Astrocyte (in vitro differentiated cells and primary cell): ENCODE data around the gene TRIAP1.

Experiments
- EZH2 ChIP-seq: IDR thresholded peaks from 2 replicates; pipeline ENCODE4 v1.6.1; 2012; ENCODE audit warnings: mild to moderate bottlenecking, low read length, inconsistent platforms; ENCODE audit not compliant: insufficient read depth
- TF ChIP-seq, protein P1 (sequence below): IDR thresholded peaks from 2 replicates; pipeline ENCODE4 v1.5.1; 2011; ENCODE audit warnings: low read depth, mild to moderate bottlenecking, inconsistent platforms, low read length, moderate library complexity; ENCODE audit not compliant: insufficient read depth

DNA sequence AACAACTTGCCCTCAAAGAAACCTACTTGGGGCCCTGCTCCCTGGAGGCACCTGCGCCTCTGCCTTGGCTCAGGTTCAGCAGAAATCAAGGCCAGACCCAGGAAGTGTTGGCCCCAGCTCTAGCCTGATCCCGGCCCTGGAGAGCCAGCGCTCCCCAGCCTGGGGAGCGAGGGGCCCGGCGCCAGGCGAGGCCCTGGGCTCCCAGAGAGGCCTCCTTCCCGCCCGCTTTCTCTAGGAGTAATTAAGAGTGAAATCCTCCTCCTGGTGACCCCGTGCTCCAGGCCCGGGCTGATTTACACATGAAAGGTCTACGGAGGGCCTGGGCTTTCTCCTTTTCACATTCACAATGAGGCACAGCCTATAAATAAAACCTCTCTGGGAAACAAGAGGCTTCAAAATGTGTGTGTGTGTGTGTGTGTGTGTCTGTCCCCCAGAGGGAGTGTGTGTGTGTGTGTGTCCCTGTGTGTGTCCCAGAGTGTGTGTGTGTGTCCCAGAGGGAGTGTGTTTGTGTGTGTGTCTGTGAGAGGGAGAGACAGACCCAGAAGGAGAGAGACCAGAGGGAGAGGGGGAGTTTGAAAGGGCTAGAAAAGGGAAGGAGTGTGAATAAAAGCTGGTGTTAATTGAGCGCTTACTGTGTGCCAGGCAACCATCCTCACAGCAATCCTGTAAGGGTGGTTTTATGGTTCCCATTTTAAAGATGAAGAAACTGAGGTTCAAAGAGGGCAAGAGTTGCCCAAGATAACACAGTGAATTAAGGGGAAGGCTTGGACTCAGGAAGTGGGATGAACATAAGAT, 32.1 kb downstream of the TRIAP1 start:
- TF ChIP-seq, protein P1, sequence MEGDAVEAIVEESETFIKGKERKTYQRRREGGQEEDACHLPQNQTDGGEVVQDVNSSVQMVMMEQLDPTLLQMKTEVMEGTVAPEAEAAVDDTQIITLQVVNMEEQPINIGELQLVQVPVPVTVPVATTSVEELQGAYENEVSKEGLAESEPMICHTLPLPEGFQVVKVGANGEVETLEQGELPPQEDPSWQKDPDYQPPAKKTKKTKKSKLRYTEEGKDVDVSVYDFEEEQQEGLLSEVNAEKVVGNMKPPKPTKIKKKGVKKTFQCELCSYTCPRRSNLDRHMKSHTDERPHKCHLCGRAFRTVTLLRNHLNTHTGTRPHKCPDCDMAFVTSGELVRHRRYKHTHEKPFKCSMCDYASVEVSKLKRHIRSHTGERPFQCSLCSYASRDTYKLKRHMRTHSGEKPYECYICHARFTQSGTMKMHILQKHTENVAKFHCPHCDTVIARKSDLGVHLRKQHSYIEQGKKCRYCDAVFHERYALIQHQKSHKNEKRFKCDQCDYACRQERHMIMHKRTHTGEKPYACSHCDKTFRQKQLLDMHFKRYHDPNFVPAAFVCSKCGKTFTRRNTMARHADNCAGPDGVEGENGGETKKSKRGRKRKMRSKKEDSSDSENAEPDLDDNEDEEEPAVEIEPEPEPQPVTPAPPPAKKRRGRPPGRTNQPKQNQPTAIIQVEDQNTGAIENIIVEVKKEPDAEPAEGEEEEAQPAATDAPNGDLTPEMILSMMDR = no peak
- TF ChIP-seq EZH2 = no peak
